Peyer's patch (tissue), 4 donors: Measurements from ENCODE around the gene RBM33.

Source experiments
- CTCF ChIP-seq, 6 experiments: fragments of 450-650 bp in 4 of 6; fragments of 200-600 bp in 2 of 6; sonication (generic) in 1 of 6; IDR thresholded peaks; one replicate each; pipeline ENCODE4 v1.5.1; 2017 to 2019; ENCODE audit warnings: antibody characterized with exemption in 6 of 6, mild to moderate bottlenecking in 3 of 6, moderate library complexity in 1 of 6
- POLR2A ChIP-seq, 2 donors: fragments of 450-650 bp; IDR thresholded peaks; one replicate each; pipeline ENCODE4 v1.5.1; 2017; ENCODE audit warnings: antibody characterized with exemption in 2 of 2, mild to moderate bottlenecking in 2 of 2, moderate library complexity in 2 of 2

GRCh38 chr7:155795951-155796350 lies 151.5 kb downstream of the RBM33 start:
- no peak for TF ChIP-seq POLR2A (IDR thresholded peaks at IDR 0.05)
- no peak for TF ChIP-seq CTCF (IDR thresholded peaks at IDR 0.05)
